HG03460 (cell line): ENCODE data around the gene XPOT.

ENCODE experiments used
- ATAC-seq: cut with Tn5 transposase; IDR thresholded peaks from one replicate; pipeline ENCODE4 v1.9.1; 2021; ENCODE audit not compliant: unreplicated experiment

XPOT gene

DNA sequence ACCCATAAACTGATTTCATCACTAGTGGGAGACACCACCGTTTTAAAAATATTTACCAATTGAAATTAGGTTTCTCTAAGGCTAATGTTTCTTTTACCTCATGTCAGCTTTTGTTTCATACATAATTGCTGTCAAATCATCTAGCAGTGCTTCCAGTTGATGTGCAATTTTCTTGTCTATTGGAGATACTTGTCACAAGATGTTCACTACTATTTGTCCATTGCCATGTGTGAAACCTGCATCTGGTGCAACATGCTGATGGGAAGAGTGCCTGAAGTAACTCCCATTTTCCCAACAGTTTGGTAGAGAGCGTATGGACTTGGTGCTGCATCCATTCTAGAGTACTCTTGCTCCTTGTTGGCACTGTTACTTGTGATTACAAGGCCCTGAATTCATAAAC lies 9.7 kb downstream of the XPOT start:
- ATAC-seq = no peak

DNA sequence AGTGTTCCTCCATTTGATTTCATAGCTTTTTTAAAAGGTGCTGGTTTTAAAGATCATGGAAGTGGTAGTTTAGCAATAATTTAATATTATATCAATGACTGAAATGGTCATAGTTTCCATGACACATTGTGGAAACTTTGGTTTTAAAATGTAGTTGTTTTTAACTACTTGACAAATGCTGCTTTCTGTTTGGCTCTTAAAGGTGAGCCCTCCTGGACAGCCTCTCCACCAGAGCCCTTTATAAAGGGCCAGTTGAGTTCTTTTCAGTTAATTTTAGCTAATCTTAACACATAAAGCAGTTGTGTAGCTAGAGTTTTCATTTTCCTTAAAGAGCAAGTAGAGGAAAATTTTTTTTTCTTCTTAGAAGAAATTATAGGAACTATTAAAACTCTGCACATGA lies 14.0 kb downstream of the XPOT start:
- ATAC-seq = no peak

DNA sequence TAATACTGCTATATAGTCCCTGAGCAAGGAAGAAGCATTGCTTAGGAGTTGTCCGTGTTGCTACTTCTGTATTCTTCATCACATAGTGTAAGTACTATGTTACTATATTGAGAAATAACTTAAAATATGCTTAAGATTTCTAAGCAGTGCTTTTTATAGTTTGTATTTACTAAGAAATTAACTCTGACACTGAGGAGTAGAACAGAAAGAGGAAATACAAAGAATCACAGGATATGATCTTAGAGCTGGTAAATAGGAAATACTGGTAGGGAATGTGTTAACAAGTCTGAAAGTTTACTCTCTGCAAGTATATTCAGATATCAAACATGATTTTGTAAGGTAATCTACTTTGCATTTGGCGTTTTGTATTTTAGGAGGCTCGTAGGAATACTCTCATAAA lies 15.5 kb downstream of the XPOT start:
- ATAC-seq = no peak

DNA sequence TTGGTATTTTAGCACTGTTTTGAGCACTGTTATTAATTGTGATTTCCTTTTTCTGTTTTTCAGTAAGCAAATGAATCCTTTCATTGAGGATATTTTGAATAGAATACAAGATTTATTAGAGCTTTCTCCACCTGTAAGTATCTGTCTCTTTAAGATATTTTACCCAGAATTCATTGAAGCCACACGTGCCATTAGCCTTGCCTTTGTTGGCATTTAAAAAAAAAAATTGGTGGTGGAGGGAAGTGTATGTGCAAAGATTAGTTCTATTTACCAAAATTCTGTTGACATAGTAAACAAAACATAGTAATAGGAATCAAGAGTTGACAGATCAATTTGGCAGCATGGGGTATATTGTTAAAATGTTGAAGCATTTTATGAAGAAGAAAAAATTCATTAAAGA lies 23.8 kb downstream of the XPOT start:
- no peak for ATAC-seq

DNA sequence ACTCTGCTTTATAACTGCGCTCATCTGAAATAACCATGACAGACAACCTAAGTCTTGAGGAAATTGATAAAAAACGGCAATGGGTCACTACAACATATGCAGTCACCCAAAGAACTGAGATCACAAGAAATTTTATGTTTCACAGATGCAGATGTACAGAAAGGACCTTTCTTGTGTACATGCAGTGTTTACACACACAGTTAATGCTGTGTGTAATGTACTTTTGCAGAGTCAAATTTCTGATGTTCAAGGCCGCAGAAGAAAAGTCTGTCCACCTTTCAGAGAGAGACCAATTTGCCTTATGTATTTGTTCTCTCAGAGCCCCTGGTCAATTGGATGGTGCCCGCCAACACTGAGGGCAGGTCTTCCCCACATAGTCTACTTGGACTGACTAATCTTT lies 24.8 kb downstream of the XPOT start:
- no peak for ATAC-seq

DNA sequence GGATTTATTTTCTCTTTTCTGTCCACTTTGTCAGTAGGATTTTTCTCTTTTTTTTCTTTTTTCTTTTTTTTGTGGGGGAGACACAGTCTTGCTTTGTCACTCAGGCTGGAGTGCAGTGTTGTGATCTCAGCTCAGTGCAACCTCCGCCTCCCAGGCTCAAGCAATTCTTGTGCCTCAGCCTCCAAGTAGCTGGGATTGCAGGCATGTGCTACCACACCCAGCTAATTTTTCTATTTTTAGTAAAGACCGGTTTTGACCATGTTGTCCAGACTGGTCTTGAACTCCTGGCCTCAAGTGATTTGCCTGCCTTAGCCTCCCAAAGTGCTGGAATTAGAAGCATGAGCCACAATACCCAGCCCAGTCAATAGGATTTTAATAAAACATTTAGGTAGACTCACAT lies 26.7 kb downstream of the XPOT start:
- no peak for ATAC-seq

DNA sequence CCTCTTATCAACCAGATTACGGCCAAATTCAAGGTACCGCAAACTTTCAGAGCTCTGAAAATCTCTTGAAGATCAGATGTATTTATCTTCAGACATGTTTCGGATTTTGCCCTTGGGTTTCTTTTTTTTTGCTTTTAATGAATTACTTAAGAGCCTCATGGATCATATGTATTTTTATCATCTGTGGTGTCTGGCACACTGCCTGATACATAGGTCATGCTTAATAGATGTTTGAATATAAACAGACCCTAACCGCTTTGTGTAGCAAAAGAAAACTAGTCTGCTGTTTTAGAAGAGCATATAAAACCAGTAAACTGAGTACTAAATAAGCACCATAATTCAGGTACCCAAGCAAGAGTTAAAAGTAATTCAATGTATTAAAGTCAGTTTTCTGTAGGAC lies 27.6 kb downstream of the XPOT start:
- ATAC-seq = no peak

DNA sequence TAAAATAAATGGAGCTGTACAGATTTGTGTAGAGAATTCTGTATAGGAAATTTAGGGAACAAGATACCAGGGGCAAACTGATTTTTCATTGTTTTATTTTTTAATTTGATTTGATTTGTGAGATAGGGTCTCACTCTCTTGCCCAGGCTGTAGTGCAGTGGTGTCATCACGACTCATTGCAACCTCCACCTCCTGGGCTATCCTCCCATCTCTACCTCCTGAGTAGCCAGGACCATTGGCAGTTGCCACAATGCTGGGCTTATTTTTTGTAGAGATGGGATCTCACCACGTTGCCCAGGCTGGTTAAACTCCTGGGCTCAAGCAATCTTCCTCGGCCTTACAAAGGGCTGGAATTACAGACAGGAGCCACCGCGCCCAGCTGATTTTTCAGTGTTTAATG lies 29.7 kb downstream of the XPOT start:
- no peak for ATAC-seq

DNA sequence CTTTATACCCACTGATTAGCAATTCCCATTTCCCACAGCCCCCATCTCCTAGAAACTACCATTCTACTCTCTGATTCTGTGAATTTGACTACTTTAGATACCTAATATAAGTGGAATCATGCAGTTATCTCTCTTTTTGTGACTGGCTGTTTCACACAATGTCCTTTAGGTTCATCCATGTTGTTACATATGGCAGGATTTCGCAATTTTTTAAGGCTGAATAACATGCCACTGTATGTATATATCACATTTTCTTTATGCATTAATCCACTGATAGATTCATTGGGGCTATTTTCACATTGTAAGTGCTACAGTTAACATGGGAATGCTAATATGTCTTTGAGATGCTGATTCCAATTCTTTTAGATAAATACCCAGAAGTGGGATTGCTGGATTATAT lies 35.9 kb downstream of the XPOT start:
- no peak for ATAC-seq

DNA sequence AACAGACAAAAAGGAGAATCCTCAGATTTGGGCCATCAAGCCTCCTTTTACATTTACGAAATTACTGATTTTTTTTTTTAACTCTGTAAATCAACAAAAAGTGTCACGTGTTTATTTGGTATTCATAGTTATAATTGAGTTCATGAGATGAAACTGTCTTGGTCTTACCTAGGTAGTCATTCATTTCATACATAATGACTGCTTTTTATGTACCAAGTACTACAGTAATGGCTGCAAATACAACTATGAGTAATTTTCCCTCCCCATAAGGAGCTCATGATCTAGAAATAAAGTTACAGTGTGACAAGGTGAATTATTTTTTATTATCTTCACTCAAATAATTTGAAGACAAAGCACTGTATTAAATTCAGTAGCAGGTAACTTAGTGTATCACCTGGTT lies 41.3 kb downstream of the XPOT start:
- no peak for ATAC-seq

DNA sequence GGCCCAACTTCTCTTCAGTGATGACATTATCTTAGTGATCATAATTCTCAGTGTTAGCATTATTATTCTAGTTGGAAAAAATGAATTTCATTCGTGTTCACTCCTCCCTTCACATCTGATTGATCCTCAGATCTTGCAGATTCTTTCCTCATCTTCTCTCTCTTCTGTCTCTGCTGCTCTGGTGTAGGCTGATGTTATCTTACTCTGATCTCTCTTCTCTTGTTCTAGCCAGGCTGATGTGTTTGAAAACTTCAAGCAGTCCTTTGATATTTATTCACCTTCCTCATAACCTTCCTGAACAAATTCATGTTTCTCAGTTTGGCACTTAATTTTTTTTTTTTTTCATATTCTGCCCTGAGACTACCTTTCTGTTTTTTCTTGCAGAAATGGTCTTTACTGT lies 42.1 kb downstream of the XPOT start:
- ATAC-seq = no peak

DNA sequence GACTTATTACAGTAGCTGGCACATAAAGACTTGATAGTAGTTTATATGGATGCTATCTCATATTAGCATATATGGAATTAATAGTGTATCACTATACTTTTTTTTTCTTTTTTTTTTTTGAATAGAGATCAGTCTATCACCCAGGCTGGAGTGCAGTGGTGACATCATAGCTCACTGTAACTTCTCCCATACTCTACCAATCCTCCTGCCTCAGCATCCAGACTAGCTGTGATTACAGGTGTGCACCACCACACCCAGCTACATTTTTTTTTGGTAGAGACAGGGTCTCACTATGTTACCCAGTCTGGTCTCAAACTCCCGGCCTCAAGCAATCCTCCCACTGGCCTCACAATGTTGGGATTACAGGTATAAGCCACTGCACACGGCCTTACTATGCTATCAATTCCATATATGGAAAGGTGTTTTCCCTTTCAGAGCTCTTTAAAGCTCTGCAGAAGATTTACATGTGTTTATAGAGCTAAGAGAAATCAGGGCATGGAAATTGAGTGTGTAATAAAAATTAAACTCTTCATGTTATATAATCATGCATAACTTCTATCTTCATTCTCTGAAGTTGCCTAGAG lies 46.0 kb downstream of the XPOT start:
- no peak for ATAC-seq

DNA sequence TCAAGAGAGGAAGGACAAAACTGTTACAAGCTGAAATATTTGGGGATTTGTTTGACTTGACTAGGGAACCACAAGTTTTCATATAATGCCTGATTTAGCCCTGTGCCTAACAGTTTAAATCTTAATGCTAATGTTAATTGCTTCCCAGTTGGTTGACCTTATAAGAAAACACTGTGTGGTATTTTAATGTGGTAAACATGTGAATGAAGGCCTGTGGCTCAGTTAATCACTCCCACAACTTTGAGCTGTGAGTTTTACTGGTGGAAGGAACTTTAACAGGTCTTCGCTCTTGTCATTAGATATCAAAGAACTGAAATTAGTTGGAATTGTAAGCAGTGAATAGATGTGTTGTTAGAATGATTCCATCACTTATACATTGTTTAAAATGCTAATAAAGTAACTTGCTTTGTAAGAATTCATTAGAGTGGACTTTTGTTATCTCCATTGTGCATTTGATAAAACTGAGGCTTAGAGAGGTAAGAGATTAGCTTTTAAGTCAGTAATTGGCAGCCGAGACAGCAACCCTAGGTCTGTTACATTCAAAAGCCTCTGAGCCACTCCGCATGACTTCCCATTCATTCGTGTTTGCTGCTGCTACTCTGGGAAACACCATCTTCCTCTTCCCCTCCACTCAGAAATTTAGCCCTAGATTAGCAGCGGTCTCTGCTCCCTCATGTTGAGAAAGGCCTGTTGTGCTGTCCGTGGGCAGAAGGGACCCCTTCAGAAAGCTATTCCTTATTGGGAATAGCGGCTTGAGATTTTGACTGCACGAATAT lies 46.7 kb downstream of the XPOT start:
- no peak for ATAC-seq

DNA sequence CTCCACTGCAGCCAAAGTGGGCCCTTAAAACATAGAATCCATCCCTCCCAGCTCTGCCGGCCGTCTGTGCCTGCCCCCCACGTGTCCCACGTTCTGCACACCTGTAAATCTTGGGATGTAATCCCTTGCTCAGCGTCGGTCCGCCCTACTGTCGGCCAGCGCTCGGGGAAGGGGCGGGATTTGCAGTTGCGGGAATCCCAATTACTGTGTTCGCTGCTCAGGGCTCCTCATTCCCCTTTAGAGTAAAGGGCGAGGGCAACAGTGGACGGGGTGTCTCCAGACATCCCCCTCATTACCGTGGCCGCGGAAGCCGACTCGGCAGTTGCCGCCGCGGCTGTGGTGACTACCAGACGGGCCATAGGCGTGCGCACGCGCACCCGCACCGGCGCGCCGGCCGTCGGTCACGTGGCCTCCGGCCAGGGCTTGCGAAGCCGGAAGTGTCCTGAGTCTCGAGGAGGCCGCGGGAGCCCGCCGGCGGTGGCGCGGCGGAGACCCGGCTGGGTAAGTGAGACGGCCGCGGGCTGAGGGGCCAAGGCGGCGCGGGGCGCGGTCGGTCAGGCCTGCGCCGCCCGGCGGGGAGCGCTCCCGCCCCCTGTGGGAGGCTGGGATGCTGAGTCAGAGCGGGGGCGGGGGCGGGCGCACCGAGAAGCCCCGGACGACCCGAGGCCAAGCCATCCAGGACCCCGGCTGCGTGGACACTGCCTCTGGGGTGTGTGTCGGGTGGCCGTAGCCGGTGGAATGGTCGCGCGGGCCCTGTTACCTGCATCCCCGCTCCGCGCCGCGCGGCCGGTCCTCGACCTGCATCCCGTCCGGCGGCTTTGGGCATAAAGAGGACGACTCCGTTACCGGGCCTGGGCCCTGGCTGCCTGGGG lies 47.7 kb downstream of the XPOT start, which contains the start of gene TBK1:
TBK1 (plus strand) TSS at position 434 of the 872 bp plus-strand sequence. CDS start 3,751 bp downstream, outside the sequence.
- peak; percentile 88 for ATAC-seq

DNA sequence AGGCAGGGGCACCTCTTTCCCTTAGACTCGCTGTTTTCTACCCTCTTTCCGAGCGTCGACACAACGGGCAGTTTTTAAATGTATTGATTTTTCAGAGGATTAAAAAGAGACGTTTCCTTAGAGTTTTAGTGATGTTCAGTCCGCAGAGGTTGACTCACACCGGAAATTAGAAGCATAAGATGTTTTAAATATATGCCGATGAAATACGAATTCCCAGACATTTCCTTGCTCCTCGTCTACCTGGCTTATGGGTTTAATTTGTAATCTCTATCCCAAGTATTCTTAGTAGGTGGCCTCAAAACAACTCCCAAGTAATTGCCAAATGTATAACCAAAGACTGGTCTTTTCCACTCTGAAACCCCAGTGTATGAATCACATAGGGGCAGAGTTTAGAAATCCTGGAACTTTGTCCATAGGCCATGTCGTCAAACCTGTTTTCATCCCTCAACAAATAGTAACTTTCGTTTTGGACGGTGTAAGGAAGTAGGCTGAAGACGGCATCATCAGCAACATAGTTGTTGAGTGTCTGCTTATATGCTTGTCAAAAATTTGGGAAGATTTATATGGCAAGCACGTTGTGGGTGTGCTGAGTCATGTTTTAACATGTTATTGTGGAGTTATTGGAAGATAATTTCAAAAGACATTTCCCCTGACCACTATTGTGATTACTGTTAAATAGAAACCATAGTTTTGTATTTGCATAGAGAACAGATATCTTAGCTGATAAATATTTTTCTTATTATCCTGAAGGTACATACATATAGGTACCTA lies 48.6 kb downstream of the XPOT start:
- ATAC-seq = peak; percentile 0

DNA sequence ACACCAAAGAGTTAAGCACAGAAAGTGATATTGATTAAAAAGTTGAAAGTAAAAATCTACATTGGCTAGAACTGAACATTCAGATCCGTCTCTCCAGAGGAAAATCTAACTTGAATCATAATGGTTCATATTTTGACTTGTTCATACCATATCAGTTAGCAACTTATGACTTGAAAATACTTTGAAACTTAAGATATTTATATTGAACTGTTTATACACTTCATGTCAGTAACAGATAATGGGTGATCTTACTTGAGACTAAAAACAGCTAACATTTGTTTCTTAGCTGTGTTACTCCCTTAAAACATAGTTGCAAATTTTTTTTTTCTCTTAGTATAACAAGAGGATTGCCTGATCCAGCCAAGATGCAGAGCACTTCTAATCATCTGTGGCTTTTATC lies 51.3 kb downstream of the XPOT start:
- no peak for ATAC-seq

DNA sequence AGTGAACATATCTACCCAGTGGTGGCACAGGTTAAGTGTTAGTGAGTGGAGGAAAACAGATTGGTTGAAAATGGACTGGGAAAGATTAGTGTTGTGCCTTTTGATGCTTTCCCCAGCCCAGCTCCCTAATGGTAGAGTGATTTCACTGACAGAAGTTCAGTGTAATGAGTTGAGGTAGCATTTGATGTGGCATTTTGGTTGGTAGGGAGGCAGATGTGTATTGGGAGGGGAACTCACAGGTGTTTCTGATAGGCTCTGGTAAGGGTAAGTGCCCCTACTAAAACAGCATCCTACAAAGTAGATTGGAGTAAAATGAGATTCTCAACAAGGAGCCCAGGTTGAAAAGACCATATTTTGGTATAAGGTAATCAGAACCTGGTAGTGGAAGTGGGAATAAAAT lies 51.9 kb downstream of the XPOT start:
- ATAC-seq = no peak

DNA sequence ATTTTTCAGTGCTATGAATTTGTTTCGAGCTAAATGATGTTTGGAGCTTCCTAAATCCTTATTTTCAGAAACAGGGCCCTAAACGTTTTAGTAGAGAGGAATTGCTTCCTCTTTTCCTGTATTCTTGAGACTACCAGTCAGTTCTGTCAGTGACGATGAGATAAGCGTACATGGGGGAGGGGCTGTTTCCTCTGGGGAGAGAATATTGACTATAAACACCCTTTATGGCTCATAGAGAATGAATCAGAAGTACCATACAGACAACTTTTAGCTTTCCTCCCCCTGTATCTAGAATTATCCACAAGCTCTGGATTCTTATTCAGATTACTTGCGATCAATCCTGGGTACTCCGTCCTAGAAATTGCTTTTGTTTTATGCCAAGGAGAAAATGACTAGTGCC lies 52.8 kb downstream of the XPOT start:
- ATAC-seq = no peak

DNA sequence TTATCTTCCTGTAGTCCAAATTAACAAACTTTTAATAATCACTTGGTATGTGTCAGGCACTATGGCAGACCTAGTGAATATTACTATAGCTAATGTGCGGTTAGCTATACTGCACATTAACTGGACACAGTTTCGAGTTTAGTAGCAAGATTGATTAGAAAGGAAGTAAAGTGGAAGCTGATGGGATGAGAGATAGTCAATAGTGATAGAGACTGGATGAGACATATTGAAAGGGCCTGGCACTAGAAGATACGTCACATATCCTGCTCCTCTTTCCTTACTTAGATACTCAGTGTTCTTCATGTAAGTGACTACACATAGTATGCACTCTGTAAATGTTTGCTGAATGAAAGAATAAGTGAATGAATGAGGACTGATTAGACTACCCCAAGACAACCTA lies 53.3 kb downstream of the XPOT start:
- no peak for ATAC-seq

DNA sequence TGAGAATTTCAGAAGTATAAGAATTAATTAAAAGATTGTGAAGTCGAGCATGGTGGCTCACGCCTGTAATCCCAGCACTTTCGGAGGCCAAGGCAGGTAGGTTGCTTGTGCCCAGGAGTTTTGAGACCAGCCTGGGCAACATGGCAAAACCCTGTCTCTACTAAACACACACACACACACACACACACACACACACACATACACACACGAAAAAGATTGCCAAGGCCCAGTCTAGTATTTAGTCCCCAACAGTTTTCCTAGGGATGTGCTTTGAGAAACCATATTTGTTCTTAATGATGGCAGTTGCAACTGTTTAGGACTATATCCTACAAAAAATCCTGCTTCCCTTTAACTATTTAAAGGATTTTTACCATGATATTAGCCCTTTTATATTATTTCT lies 53.7 kb downstream of the XPOT start:
- ATAC-seq = no peak

DNA sequence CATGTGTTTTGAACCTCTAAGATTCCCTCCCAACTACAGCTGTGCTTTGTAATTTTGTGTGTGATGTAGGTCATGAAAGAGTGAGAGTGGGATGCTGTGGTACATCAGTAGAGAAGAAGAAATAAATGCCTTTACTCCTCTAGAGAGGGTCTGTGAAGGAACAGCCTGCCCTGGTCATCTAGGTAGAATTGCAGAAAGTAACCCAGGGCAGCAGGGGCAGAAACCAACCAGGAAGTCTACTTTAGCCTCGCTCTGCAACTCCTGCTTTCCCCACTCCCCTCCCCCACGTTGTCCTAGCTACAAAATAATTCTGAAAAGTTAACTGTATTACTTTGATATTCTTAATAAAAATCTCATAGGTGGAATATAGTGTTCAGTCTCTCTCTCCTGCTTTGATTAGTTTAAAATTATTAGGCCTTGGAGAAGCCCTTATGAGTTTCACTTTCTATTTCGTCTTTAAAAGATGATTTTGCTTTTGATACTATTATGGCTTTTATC lies 55.3 kb downstream of the XPOT start:
- ATAC-seq = peak; percentile 54
